GM23338 (cell line): ENCODE data around the gene COL2A1.

Experiments
- EZH2 ChIP-seq: fragments of 200-600 bp; sonication (generic); IDR thresholded peaks from one replicate; pipeline ENCODE4 v1.8.0; 2017; ENCODE audit warnings: antibody characterized with exemption, mild to moderate bottlenecking, low read depth; ENCODE audit not compliant: unreplicated experiment
- EZH2phosphoT487 ChIP-seq: fragments of 200-600 bp; sonication (generic); IDR thresholded peaks from one replicate; pipeline ENCODE4 v1.8.1; 2018; ENCODE audit warnings: antibody characterized with exemption; ENCODE audit not compliant: unreplicated experiment
- JUNB ChIP-seq: IDR thresholded peaks from one replicate; pipeline ENCODE4 v1.6.1; 2016; ENCODE audit warnings: antibody characterized with exemption; ENCODE audit not compliant: unreplicated experiment
- POLR2AphosphoS5 ChIP-seq: IDR thresholded peaks from 2 replicates; pipeline ENCODE4 v1.6.1; 2016; ENCODE audit warnings: antibody characterized with exemption, low read depth
- TF ChIP-seq, protein P1 (sequence below), 2 experiments: fragments of 200-600 bp in 1 of 2; sonication (generic) in 1 of 2; conservative IDR thresholded peaks; 2 replicates each; pipeline versions ENCODE4 v1.5.1 to v1.6.1; 2016 to 2017; ENCODE audit warnings: antibody characterized with exemption in 2 of 2, low read depth in 2 of 2, mild to moderate bottlenecking in 2 of 2, moderate library complexity in 1 of 2
- TF ChIP-seq, protein P2 (sequence below): IDR thresholded peaks from 2 replicates; pipeline ENCODE4 v1.6.1; 2016; ENCODE audit warnings: antibody characterized with exemption
- TF ChIP-seq, protein P3 (sequence below): IDR thresholded peaks from one replicate; pipeline ENCODE4 v1.6.1; 2018; ENCODE audit warnings: antibody characterized with exemption; ENCODE audit not compliant: unreplicated experiment

DNA sequence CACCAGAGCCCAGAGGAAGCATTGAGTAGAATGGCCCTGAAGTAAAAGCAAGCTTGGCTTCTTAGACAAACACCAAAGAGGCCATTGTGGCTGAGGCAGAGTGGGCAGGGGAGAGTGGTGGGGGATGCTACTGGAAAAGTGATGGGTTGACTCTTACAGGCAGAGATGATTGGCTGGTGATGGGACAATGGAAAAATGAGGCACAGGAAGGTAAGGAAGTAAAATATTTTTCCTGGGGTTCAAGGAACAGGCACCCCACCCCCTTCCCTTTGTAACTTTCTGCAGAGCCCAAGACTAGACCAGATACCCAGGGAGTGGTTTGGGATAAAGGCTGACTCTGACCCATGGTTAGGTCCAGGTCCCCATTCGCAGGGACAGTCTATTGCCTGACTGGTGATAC is 34.9 kb upstream of the COL2A1 start:
- TF ChIP-seq, protein P1, sequence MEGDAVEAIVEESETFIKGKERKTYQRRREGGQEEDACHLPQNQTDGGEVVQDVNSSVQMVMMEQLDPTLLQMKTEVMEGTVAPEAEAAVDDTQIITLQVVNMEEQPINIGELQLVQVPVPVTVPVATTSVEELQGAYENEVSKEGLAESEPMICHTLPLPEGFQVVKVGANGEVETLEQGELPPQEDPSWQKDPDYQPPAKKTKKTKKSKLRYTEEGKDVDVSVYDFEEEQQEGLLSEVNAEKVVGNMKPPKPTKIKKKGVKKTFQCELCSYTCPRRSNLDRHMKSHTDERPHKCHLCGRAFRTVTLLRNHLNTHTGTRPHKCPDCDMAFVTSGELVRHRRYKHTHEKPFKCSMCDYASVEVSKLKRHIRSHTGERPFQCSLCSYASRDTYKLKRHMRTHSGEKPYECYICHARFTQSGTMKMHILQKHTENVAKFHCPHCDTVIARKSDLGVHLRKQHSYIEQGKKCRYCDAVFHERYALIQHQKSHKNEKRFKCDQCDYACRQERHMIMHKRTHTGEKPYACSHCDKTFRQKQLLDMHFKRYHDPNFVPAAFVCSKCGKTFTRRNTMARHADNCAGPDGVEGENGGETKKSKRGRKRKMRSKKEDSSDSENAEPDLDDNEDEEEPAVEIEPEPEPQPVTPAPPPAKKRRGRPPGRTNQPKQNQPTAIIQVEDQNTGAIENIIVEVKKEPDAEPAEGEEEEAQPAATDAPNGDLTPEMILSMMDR (conservative IDR thresholded peaks at IDR 0.05; ENCODE audit: low read depth in 2 of 2): no peak
- TF ChIP-seq, protein P2, sequence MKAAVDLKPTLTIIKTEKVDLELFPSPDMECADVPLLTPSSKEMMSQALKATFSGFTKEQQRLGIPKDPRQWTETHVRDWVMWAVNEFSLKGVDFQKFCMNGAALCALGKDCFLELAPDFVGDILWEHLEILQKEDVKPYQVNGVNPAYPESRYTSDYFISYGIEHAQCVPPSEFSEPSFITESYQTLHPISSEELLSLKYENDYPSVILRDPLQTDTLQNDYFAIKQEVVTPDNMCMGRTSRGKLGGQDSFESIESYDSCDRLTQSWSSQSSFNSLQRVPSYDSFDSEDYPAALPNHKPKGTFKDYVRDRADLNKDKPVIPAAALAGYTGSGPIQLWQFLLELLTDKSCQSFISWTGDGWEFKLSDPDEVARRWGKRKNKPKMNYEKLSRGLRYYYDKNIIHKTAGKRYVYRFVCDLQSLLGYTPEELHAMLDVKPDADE: no peak
- TF ChIP-seq EZH2: no peak
- no peak for TF ChIP-seq JUNB
- TF ChIP-seq, protein P3, sequence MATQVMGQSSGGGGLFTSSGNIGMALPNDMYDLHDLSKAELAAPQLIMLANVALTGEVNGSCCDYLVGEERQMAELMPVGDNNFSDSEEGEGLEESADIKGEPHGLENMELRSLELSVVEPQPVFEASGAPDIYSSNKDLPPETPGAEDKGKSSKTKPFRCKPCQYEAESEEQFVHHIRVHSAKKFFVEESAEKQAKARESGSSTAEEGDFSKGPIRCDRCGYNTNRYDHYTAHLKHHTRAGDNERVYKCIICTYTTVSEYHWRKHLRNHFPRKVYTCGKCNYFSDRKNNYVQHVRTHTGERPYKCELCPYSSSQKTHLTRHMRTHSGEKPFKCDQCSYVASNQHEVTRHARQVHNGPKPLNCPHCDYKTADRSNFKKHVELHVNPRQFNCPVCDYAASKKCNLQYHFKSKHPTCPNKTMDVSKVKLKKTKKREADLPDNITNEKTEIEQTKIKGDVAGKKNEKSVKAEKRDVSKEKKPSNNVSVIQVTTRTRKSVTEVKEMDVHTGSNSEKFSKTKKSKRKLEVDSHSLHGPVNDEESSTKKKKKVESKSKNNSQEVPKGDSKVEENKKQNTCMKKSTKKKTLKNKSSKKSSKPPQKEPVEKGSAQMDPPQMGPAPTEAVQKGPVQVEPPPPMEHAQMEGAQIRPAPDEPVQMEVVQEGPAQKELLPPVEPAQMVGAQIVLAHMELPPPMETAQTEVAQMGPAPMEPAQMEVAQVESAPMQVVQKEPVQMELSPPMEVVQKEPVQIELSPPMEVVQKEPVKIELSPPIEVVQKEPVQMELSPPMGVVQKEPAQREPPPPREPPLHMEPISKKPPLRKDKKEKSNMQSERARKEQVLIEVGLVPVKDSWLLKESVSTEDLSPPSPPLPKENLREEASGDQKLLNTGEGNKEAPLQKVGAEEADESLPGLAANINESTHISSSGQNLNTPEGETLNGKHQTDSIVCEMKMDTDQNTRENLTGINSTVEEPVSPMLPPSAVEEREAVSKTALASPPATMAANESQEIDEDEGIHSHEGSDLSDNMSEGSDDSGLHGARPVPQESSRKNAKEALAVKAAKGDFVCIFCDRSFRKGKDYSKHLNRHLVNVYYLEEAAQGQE: no peak
- TF ChIP-seq EZH2phosphoT487: no peak
- TF ChIP-seq POLR2AphosphoS5: no peak
